G401.6 (cell line): ENCODE measurements around the gene PCDH9.
"Not testable (repeated sequence)": the region's sequence is repeated elsewhere in the genome, so short reads cannot be mapped to it uniquely, and the experiment has no call there.

Experiments used
- FAIRE-seq: peaks from 2 replicates; lab custom pipeline; 2012; peaks lifted over from hg19 to GRCh38; lab: Jason Lieb, UNC

PCDH9 gene

DNA sequence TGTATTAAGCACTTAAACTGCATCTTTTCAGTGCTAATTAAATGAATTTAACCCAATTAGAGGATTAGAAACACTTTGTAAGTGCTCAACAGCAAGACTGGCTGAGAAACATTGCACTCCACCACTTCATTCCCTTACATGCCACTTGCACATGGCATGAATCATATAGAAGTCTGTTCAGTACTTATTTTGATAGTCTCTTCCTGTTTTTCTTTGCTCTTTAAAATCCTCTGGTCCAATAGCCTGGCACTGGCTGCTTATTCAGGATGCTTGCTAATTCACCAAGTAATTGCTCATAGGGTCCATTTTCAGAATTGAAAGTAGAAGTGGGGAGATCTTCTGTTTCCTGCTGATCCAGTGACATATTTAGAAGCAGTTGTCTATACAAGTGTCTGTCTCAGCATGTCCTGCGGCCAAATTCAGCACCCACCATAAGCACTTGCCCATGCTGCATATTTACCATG lies 900.1 kb downstream of the PCDH9 start:
- FAIRE-seq, result no peak

DNA sequence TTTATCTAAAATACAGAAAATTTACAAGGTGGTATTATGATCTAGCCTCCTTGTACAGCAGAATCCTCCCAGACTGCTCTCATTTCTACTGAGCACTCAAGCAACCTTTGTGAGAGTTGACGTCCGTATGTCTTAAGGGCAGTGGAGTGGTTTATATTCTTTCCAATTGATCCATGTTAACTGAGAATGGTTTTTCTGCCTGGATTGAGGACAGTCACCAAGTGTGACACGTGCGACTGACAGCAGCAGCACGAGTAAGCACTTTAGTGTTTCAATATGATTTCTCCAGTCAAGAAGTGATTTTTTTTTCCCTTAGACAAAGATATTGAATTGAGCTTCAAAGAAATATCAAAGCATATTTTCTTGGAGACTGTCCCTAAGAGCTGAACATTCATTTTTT lies 901.7 kb downstream of the PCDH9 start:
- FAIRE-seq, result no peak

GRCh38 chr13:66323745-66324347 lies 906.3 kb downstream of the PCDH9 start:
- no peak for FAIRE-seq

- FAIRE-seq, result no peak
These were observed 907.2 kb downstream of the PCDH9 start for GRCh38 chr13:66322936-66323335.

DNA sequence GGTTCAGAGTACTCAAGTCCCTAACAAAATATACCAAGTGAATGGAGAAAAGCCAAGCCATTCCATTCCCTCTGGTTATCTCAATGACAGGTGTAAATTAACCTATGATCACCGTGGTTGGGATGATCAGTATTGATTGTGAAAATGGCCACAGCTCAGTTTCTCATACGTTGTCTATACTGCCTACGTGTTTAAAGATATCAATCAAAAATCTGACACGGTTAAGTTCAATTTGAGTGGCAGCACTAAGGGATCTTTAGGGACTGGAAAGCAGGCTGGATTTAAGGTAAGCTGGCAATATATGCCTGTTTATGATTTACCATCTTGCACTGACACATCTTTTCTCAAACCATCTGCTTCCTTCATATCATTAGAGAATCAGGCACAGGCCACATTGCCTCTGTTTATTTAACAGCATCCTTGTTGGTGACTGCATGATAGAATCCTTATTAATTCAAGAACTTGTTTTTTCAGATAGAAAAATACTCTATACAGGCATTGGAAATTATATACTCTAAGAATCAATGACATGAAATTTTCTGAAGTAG lies 907.9 kb downstream of the PCDH9 start:
- no peak for FAIRE-seq

GRCh38 chr13:66314911-66315310 lies 915.2 kb downstream of the PCDH9 start:
- FAIRE-seq, result no peak

DNA sequence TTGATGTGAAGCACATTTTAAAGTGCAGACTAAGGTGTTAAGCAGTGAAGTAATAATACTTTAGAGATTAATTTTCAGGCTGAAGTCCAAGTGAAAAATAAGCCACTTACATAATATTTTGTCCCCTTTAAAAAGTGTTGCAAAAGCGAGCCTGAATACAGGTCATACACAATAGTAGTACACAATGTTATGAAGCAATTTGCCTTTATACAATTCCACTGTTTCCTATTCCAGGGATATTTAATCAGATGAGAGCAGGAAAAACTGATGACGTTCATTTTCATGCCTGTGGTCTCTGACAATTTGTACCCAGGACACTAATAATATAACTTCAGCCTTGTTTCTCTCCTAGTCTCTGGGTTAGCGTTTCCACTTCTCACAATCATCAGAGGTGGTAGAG lies 916.7 kb downstream of the PCDH9 start:
- FAIRE-seq, result no peak

GRCh38 chr13:66312312-66313087 lies 917.6 kb downstream of the PCDH9 start:
- FAIRE-seq, result no peak

DNA sequence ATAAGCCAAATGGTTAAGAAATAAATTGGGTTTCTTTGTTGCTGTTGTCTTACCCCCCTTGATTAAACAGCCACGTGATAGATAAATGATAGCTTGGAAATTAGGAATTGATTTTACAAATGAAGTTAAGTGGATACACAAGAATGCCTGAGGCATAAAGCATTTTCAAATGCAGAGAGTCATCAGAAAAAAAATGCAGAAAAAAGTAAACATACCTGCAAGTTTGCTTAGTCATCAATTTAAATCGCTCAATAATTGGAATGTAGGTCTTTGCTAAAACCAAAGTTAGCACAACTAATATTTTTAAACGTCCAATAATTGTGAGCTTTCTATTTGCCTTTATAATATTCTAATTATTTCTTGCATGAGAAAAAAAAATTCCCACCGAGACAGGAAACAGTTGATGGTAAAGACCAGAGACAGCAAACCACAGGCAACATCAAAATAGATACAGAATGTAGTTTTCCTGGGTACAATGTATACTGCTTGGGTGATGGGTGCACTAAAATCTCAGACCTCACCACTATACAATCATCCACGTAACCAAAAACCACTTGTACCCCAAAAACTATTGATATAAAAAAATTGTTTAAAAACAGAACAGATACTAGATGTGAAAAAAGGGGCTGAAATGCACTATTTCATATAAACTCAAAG lies 924.0 kb downstream of the PCDH9 start:
- no peak for FAIRE-seq

GRCh38 chr13:66301482-66301881 lies 928.7 kb downstream of the PCDH9 start:
- FAIRE-seq, result no peak

DNA sequence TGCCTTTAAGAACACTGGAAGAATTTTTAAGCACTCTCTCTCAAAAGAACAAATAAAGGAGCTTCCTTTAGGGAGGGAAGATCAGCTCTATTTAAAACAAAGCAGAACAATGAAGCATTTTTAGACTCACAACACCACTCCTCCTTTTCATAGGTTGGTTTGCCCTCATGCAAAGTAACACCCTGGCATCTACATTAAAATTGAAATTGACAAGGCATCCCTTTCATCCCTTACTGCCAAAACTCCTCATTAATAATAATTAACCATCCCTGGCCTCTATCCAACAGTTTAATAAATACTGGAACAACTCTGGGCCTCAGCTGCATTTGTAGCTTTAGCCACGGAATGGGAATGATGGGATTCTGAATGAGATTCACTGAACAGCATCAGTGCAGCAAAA lies 929.1 kb downstream of the PCDH9 start:
- FAIRE-seq, result no peak

DNA sequence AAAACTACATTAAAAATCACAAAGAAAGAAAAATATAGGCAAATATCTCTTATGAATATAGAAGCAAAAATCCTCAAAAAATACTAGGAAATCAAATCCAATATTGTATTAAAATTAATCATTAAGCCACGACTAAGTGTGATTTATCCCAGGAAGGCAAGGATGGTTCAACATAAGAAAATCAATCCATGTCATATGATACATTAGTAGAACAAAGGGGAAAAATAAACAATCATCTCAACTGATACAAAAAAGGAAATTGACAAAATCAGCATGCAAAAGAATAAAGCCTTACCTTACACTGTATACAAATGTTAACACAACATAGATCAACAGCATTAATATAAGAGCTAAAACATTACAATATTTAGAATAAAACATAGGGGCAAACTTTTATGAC lies 933.3 kb downstream of the PCDH9 start:
- no peak for FAIRE-seq

DNA sequence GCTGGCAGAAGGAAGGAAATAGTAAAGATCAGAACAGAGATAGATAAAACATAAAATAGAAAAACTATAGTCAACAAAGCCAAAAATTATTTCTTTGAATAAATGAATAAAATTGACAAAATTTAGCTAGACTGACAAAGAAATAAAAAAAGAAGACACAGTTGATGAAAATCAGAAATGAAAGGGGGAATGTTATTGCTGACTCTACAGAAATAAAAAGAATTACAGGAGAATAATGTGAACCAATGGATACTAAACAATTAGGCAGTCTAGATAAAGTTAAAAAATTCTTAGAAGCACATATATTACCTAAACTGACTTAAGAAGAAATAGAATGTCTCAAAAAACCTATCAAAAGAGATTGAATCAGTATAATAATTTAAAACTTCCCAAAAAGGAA lies 933.8 kb downstream of the PCDH9 start:
- FAIRE-seq, result no peak

DNA sequence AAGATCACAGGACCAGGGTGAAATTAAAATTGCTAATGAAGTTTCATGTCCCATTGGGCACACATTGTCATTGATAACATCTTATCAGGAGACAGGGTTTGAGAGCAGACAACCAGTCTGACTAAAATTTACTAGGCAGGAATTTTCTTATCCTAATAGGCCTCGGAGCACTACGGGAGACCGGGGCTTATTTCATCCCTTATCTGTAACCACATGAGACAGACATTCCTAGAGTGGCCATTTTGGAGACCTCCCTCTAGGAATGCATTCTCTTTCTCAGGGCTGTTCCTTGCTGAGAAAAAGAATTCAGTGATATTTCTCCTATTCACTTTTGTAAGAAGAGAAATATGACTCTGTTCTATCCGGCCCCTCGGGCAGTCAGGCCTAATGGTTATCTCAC lies 943.3 kb downstream of the PCDH9 start:
- FAIRE-seq, result not testable (repeated sequence)

DNA sequence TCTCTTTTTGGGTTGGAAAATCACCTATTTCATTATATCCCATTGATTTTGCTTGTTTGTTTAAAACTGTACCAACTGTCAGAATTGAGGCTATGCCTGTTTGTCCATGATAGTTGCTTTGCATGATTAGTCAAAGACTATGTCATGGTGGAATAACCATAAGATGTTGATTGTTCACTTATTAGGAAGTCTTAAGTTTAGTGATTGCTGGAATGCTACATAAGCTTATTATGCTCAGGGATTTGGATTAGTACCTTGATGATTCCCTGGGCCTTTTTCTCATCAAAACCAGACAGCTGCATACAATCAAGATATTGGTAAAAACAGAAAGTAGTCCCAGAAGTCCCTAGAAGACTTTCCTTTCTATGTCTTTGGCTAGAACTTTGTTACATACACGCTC lies 954.7 kb downstream of the PCDH9 start:
- FAIRE-seq, result no peak

GRCh38 chr13:66273011-66273410 lies 957.1 kb downstream of the PCDH9 start:
- no peak for FAIRE-seq

DNA sequence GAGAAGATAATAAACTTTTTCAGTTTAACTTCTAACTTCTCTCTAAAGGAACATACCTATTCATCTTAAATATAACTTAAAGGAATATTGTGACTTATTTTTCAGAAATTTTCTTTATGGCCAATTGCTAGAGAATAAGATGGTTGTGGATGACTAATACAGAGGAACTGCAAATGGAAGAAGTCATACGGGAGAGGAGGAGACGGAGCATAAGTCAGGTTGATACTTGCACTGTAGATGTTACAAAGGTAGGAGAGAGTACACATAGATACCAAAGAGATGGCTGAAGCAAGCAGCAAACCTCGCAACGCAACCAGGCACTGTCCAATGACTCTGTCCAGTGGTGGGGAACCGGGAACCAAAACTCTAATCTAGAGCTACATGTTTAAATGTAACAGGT lies 963.4 kb downstream of the PCDH9 start:
- no peak for FAIRE-seq

- no peak for FAIRE-seq
These were observed 963.8 kb downstream of the PCDH9 start for GRCh38 chr13:66266348-66266747.

DNA sequence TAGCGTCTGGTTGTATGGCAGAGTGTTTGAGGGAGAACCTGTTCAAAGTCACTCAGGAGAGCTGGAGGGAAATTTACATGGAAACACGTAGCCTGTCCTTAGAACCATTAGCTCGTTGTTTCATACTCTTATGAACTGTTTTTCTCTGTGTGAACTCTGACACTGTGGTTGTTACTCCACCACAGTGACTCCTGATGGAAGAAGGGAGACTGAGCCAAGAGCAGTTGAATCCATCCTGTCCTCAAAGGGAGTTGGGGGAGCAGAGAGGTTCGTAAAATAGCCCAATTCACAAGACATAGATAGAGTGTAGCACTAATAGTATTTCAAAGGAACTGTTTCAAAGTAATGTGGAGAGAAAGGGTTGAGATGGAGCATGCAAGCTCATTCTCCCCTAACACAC lies 964.8 kb downstream of the PCDH9 start:
- FAIRE-seq, result no peak

DNA sequence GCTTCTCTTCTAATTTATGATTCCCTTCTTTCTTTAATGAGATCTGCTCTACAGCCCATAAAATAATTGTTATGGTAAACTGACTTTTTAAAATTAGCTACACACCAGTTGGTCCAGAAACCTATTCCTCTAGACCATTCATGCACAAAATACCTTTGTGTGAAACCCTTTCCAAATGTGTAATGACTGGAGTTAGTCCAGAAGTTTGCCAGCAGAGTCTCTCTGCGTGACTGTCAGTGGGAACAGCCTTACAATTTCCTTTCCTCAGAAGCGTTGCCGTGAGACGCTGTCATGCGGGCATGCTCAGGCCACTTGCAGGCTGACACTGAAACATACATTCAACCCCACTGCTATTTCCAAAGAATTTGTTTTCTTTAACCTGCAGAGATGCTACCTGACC lies 965.2 kb downstream of the PCDH9 start:
- FAIRE-seq, result no peak

GRCh38 chr13:66262330-66262729 lies 967.8 kb downstream of the PCDH9 start:
- FAIRE-seq, result no peak

GRCh38 chr13:66259426-66259825 lies 970.7 kb downstream of the PCDH9 start:
- FAIRE-seq, result not testable (repeated sequence)
